ENCODE results near the gene CLASP1.
"Not testable (repeated sequence)": the region's sequence is repeated elsewhere in the genome, so short reads cannot be mapped to it uniquely, and the experiment has no call there.

The CLASP1 gene

GRCh38 chr2:121298476-121298875, 350.8 kb downstream of the CLASP1 start:
- FAIRE-seq (no peak), DNase-seq (ENCODE audit: insufficient read length, low spot score) (no peak)
- TF ChIP-seq PAX5 (IDR thresholded peaks at IDR 0.05; ENCODE audit: insufficient read depth, low read length, severe bottlenecking) (no peak), TAF1 (IDR thresholded peaks at IDR 0.05; ENCODE audit: low read depth, low read length) (no peak), POLR2AphosphoS5 (IDR thresholded peaks at IDR 0.05; ENCODE audit: low read depth, low read length) (no peak), SPI1 (IDR thresholded peaks at IDR 0.05; ENCODE audit: low read depth, low read length) (no peak), POLR2A (IDR thresholded peaks at IDR 0.05; ENCODE audit: low read depth, low read length) (no peak), POU2F2 (IDR thresholded peaks at IDR 0.05; ENCODE audit: low read depth, low read length) (no peak)

GRCh38 chr2:121297866-121298265, 351.4 kb downstream of the CLASP1 start:
- not testable (repeated sequence) for FAIRE-seq; DNase-seq (ENCODE audit: insufficient read length, low spot score)

GRCh38 chr2:121297217-121297830, 351.9 kb downstream of the CLASP1 start:
- peak; percentile 74 for FAIRE-seq
- TF ChIP-seq SPI1 (IDR thresholded peaks at IDR 0.05; ENCODE audit: low read depth, low read length) (no peak), POLR2AphosphoS5 (IDR thresholded peaks at IDR 0.05; ENCODE audit: low read depth, low read length) (no peak), PAX5 (IDR thresholded peaks at IDR 0.05; ENCODE audit: insufficient read depth, low read length, severe bottlenecking) (no peak), TAF1 (IDR thresholded peaks at IDR 0.05; ENCODE audit: low read depth, low read length) (no peak), POU2F2 (IDR thresholded peaks at IDR 0.05; ENCODE audit: low read depth, low read length) (no peak), POLR2A (IDR thresholded peaks at IDR 0.05; ENCODE audit: low read depth, low read length) (no peak)
- no peak for DNase-seq (ENCODE audit: insufficient read length, low spot score)

GRCh38 chr2:121295911-121296650, 353.2 kb downstream of the CLASP1 start:
- no peak for FAIRE-seq
- TF ChIP-seq SPI1 (IDR thresholded peaks at IDR 0.05; ENCODE audit: low read depth, low read length) (no peak), PAX5 (IDR thresholded peaks at IDR 0.05; ENCODE audit: insufficient read depth, low read length, severe bottlenecking) (no peak), TAF1 (IDR thresholded peaks at IDR 0.05; ENCODE audit: low read depth, low read length) (no peak), POU2F2 (IDR thresholded peaks at IDR 0.05; ENCODE audit: low read depth, low read length) (no peak), POLR2A (IDR thresholded peaks at IDR 0.05; ENCODE audit: low read depth, low read length) (no peak), POLR2AphosphoS5 (IDR thresholded peaks at IDR 0.05; ENCODE audit: low read depth, low read length) (no peak)
- no peak for DNase-seq (ENCODE audit: insufficient read length, low spot score)

- FAIRE-seq = no peak
- TF ChIP-seq POLR2AphosphoS5 (IDR thresholded peaks at IDR 0.05; ENCODE audit: low read depth, low read length) (no peak), PAX5 (IDR thresholded peaks at IDR 0.05; ENCODE audit: insufficient read depth, low read length, severe bottlenecking) (no peak), TAF1 (IDR thresholded peaks at IDR 0.05; ENCODE audit: low read depth, low read length) (no peak), POLR2A (IDR thresholded peaks at IDR 0.05; ENCODE audit: low read depth, low read length) (no peak), POU2F2 (IDR thresholded peaks at IDR 0.05; ENCODE audit: low read depth, low read length) (no peak), SPI1 (IDR thresholded peaks at IDR 0.05; ENCODE audit: low read depth, low read length) (no peak)
- no peak for DNase-seq (ENCODE audit: insufficient read length, low spot score)
Measured at GRCh38 chr2:121294881-121295840, 354.1 kb downstream of the CLASP1 start.

GRCh38 chr2:121293450-121294325, 355.6 kb downstream of the CLASP1 start:
- DNase-seq (ENCODE audit: insufficient read length, low spot score) = no peak

GRCh38 chr2:121291251-121291580, 358.0 kb downstream of the CLASP1 start:
- TF ChIP-seq TAF1 (IDR thresholded peaks at IDR 0.05; ENCODE audit: low read depth, low read length) (no peak), POU2F2 (IDR thresholded peaks at IDR 0.05; ENCODE audit: low read depth, low read length) (no peak), POLR2AphosphoS5 (IDR thresholded peaks at IDR 0.05; ENCODE audit: low read depth, low read length) (no peak), SPI1 (IDR thresholded peaks at IDR 0.05; ENCODE audit: low read depth, low read length) (no peak), POLR2A (IDR thresholded peaks at IDR 0.05; ENCODE audit: low read depth, low read length) (no peak), PAX5 (IDR thresholded peaks at IDR 0.05; ENCODE audit: insufficient read depth, low read length, severe bottlenecking) (no peak)
- FAIRE-seq = no peak
- DNase-seq (ENCODE audit: insufficient read length, low spot score) = no peak

More at GRCh38 chr2:121293450-121294325, 355.6 kb downstream of the CLASP1 start:
- TF ChIP-seq SPI1 (IDR thresholded peaks at IDR 0.05; ENCODE audit: low read depth, low read length) (no peak), TAF1 (IDR thresholded peaks at IDR 0.05; ENCODE audit: low read depth, low read length) (no peak)
- no peak for FAIRE-seq

GRCh38 chr2:121289271-121289670, 360.0 kb downstream of the CLASP1 start:
- DNase-seq (ENCODE audit: insufficient read length, low spot score) = no peak
- TF ChIP-seq POU2F2 (IDR thresholded peaks at IDR 0.05; ENCODE audit: low read depth, low read length) = no peak
- TF ChIP-seq SPI1 (IDR thresholded peaks at IDR 0.05; ENCODE audit: low read depth, low read length) = no peak
- TF ChIP-seq TAF1 (IDR thresholded peaks at IDR 0.05; ENCODE audit: low read depth, low read length) = no peak
- no peak for TF ChIP-seq PAX5 (IDR thresholded peaks at IDR 0.05; ENCODE audit: insufficient read depth, low read length, severe bottlenecking)
- TF ChIP-seq POLR2AphosphoS5 (IDR thresholded peaks at IDR 0.05; ENCODE audit: low read depth, low read length) = no peak
- TF ChIP-seq POLR2A (IDR thresholded peaks at IDR 0.05; ENCODE audit: low read depth, low read length) = no peak
- FAIRE-seq = no peak

All from GM12891 (cell line).